PFSK-1 (cell line): ENCODE results near the gene TENT4B.

Experiments
- POLR2AphosphoS5 ChIP-seq: IDR thresholded peaks from 2 replicates; pipeline ENCODE4 v1.6.1; 2012; ENCODE audit warnings: low read depth, mild to moderate bottlenecking, control low read depth, low read length, moderate library complexity
- SIN3A ChIP-seq: IDR thresholded peaks from 2 replicates; pipeline ENCODE4 v1.6.1; 2012; ENCODE audit warnings: mild to moderate bottlenecking, low read length, moderate library complexity, borderline replicate concordance; ENCODE audit not compliant: insufficient read depth
- TAF1 ChIP-seq: IDR thresholded peaks from 2 replicates; pipeline ENCODE4 v1.6.1; 2012; ENCODE audit warnings: low read length, control low read depth, borderline replicate concordance; ENCODE audit not compliant: insufficient read depth
- TF ChIP-seq, protein P1 (sequence below), 2 experiments: IDR thresholded peaks; 2 replicates each; pipeline versions ENCODE4 v1.6.1 to v1.8.0; 2011 to 2012; ENCODE audit warnings: low read depth in 2 of 2, low read length in 2 of 2, control low read depth in 1 of 2, inconsistent platforms in 1 of 2, mild to moderate bottlenecking in 1 of 2, moderate library complexity in 1 of 2; ENCODE audit not compliant: insufficient read depth in 1 of 2

DNA sequence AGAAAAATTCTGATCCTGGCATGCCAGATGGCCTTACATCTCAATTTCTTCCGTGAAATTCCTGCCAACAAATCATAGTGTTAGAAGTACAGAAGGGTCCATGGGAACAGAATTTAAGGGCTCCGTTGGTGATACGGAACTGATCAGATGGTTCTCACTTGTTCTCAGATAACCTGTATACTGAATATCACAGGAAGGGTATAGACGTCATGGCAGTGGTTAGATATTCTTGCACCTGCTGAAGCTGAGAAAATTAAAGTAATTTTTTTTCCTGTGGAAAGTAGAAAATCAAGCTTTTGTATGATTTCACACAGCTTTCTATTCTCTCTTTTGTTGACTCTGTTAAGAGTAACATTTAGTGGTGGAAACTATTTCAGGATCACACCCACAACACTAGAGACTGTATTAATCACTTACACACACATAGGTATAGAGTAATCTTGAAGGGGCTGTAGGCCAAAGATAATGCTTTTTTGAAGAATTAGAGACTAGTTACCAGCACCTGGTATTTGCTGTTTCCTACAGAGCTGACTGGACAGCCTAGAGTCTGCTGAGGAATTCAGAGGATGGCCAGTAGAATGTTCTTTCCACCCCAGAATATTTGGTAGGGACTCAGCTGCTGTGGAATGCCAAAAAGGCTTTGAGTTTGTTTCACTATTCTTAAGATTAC lies 7.5 kb downstream of the TENT4B start:
- no peak for TF ChIP-seq POLR2AphosphoS5
- TF ChIP-seq, protein P1, sequence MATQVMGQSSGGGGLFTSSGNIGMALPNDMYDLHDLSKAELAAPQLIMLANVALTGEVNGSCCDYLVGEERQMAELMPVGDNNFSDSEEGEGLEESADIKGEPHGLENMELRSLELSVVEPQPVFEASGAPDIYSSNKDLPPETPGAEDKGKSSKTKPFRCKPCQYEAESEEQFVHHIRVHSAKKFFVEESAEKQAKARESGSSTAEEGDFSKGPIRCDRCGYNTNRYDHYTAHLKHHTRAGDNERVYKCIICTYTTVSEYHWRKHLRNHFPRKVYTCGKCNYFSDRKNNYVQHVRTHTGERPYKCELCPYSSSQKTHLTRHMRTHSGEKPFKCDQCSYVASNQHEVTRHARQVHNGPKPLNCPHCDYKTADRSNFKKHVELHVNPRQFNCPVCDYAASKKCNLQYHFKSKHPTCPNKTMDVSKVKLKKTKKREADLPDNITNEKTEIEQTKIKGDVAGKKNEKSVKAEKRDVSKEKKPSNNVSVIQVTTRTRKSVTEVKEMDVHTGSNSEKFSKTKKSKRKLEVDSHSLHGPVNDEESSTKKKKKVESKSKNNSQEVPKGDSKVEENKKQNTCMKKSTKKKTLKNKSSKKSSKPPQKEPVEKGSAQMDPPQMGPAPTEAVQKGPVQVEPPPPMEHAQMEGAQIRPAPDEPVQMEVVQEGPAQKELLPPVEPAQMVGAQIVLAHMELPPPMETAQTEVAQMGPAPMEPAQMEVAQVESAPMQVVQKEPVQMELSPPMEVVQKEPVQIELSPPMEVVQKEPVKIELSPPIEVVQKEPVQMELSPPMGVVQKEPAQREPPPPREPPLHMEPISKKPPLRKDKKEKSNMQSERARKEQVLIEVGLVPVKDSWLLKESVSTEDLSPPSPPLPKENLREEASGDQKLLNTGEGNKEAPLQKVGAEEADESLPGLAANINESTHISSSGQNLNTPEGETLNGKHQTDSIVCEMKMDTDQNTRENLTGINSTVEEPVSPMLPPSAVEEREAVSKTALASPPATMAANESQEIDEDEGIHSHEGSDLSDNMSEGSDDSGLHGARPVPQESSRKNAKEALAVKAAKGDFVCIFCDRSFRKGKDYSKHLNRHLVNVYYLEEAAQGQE (IDR thresholded peaks at IDR 0.05; ENCODE audit: insufficient read depth in 1 of 2, low read depth in 2 of 2, low read length in 2 of 2) = no peak
- TF ChIP-seq SIN3A = no peak
- no peak for TF ChIP-seq TAF1
